ENCODE results near the gene CD96. TPM values are rescaled to one million over a fixed set of nuclear protein-coding genes. Genes with fewer than 3 reads are reported as not detected.

Gene CD96
- total RNA-seq, 1 experiment from 2014 or later = not detected

DNA sequence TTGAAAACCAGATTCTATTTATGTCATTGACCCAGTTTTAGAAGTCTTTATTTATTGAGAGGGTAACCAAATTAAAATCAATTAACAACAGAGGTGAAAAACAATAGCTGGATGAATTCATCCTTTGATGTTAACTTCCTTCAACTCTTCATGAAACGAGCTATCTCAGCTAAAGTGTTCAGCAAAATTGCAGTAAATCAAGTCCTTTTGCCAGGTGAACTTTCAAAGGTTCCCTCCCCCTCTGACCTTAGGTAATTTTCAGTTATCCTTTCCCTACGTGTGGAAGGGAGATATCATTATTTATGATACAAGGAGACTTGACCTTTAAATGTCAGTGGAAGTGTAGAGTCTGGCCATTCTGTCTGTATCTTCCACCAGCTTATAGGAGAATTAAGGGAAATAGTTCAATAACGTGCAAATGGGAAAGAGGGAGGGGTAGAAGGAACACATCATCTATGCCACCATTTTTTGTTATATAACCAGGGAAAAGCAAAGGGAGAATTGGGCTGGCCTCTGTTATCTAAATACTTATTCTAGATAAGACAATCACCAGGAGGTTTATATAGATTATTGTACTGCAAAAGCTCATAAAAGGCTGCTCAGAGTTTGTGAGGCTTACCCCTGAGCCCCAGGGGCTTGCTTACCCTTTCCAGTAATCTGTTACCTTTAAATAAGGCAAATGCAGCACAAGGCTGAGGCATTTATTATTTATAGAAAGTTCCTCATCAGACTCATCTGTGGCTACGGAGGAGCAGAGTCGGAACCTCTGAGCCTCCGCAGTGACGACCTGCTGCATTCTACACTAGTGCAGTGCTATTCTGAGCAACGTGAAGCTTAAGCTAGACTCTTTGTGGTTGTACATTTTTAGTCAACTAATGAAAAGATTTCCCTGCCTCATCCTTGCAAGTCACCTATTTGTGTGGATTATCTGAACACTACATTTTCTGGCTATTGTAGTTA lies 150.9 kb downstream of the CD96 start:
- no TSS peak for BruUV-seq (replicated peaks)
- no peak for DNase-seq
- H3K4me3 Mint-ChIP-seq (ENCODE audit: low read depth, unreplicated experiment) = no peak overlapping the region
- intact Hi-C loops (cut with micrococcal nuclease; ENCODE audit: unreplicated experiment) = no loop called here
- no peak overlapping the region for H3K27ac Mint-ChIP-seq (ENCODE audit: unreplicated experiment)
- peaks cover 9% of the 10 kb centered on the region for H3K4me1 Mint-ChIP-seq (ENCODE audit: low read depth, unreplicated experiment)
- H3K27me3 Mint-ChIP-seq (ENCODE audit: unreplicated experiment) = no peaks in the 10 kb centered on the region
- TF ChIP-seq CTCF (IDR thresholded peaks at IDR 0.05; ENCODE audit: unreplicated experiment) = no peak
- CTCF ChIA-PET = interaction anchor here (0.7 to 1.3 kb wide), 4 partner anchors 23 to 115 kb away, joined by 3 read pairs; no protein-coding TSS in a partner anchor
- H3K9me3 Mint-ChIP-seq (ENCODE audit: low read depth, unreplicated experiment) = no peaks in the 10 kb centered on the region
- H3K36me3 Mint-ChIP-seq (ENCODE audit: insufficient read depth, unreplicated experiment) = no peaks in the 10 kb centered on the region

- CTCF ChIA-PET = interaction anchor here (0.7 to 1.3 kb wide), 4 partner anchors 53 to 1537 kb away, joined by 3 to 4 read pairs (median 4); no protein-coding TSS in a partner anchor
- H3K36me3 Mint-ChIP-seq (ENCODE audit: insufficient read depth, unreplicated experiment) = no peaks in the 10 kb centered on the region
Measured at GRCh38 chr3:111694471-111694870, 152.5 kb downstream of the CD96 start.

DNA sequence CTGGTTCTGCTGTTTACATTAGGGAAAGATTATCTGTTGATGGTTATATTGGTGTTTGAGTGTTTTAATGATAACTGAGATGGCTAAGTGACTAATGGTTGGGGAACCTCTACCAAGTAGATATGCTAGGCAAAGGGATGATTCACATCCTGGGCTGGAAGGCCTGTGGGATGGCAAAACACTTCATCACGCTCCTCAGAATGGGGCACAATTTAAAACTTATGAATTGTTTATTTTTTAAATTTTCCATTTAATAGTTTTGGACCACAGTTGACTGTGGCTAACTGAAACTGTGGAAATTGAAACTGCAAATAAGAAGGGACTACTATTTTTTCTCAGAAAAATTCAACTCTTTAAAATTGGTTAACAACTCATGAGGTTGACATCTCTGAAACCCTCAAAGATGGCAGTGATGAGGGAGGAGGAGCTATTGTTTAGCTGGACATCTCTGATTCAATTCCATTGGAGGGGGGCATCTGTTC lies 153.7 kb downstream of the CD96 start:
- Mint-ChIP-seq H3K36me3 (ENCODE audit: insufficient read depth, unreplicated experiment) (no peaks in the 10 kb centered on the region), H3K9me3 (ENCODE audit: low read depth, unreplicated experiment) (no peaks in the 10 kb centered on the region), H3K27me3 (ENCODE audit: unreplicated experiment) (no peaks in the 10 kb centered on the region), H3K27ac (ENCODE audit: unreplicated experiment) (no peak overlapping the region), H3K4me3 (ENCODE audit: low read depth, unreplicated experiment) (no peak overlapping the region), H3K4me1 (ENCODE audit: low read depth, unreplicated experiment) (no peaks in the 10 kb centered on the region)
- CTCF ChIA-PET = interaction anchor here (1.1 kb wide), 1 partner anchor 19 kb away, joined by 3 read pairs; no protein-coding TSS in a partner anchor
- intact Hi-C loops (cut with micrococcal nuclease; ENCODE audit: unreplicated experiment) = no loop called here
- no TSS peak for BruUV-seq (replicated peaks)
- TF ChIP-seq CTCF (IDR thresholded peaks at IDR 0.05; ENCODE audit: unreplicated experiment) = no peak
- DNase-seq = no peak

More at GRCh38 chr3:111694471-111694870, 152.5 kb downstream of the CD96 start:
- no peak for TF ChIP-seq CTCF (IDR thresholded peaks at IDR 0.05; ENCODE audit: unreplicated experiment)
- Mint-ChIP-seq H3K27me3 (ENCODE audit: unreplicated experiment) (no peaks in the 10 kb centered on the region), H3K4me3 (ENCODE audit: low read depth, unreplicated experiment) (no peak overlapping the region), H3K4me1 (ENCODE audit: low read depth, unreplicated experiment) (no peaks in the 10 kb centered on the region), H3K9me3 (ENCODE audit: low read depth, unreplicated experiment) (no peaks in the 10 kb centered on the region), H3K27ac (ENCODE audit: unreplicated experiment) (no peak overlapping the region)
- BruUV-seq (replicated peaks) = no TSS peak
- intact Hi-C loops (cut with micrococcal nuclease; ENCODE audit: unreplicated experiment) = no loop called here
- no peak for DNase-seq

DNA sequence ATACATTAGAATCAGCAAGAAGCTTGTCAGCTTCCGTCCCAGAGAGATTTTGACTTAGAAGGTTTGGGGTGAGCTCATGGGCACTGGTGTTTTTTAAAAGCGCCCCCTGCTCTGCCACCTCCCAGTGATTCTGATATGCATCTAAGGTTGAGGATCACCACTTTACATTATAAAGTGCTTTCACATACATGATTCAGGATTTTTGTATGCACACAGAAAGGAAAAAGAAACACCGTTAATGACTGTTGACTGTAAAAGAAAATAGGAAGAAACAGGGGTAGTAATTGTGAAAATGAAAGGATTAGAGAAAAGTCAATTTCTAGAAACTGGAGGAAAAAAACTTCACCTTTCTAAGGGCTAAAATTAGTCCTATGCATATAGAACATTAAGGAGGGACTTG lies 158.1 kb downstream of the CD96 start:
- CTCF ChIA-PET = interaction anchor here (1.1 kb wide), 1 partner anchor 16 kb away, joined by 3 read pairs; no protein-coding TSS in a partner anchor
- Mint-ChIP-seq H3K27me3 (ENCODE audit: unreplicated experiment) (no peaks in the 10 kb centered on the region), H3K4me1 (ENCODE audit: low read depth, unreplicated experiment) (no peaks in the 10 kb centered on the region), H3K4me3 (ENCODE audit: low read depth, unreplicated experiment) (no peak overlapping the region), H3K27ac (ENCODE audit: unreplicated experiment) (no peak overlapping the region), H3K36me3 (ENCODE audit: insufficient read depth, unreplicated experiment) (no peaks in the 10 kb centered on the region), H3K9me3 (ENCODE audit: low read depth, unreplicated experiment) (no peaks in the 10 kb centered on the region)
- no peak for TF ChIP-seq CTCF (IDR thresholded peaks at IDR 0.05; ENCODE audit: unreplicated experiment)
- no TSS peak for BruUV-seq (replicated peaks)
- intact Hi-C loops (cut with micrococcal nuclease; ENCODE audit: unreplicated experiment) = no loop called here
- no peak for DNase-seq

All from Calu3 (cell line).